Measurements from ENCODE around the gene BRWD1. TPM values are rescaled to one million over a fixed set of nuclear protein-coding genes. Genes with fewer than 3 reads are reported as not detected.

BRWD1 gene
- polyA plus RNA-seq, 3 donors: 12.1 to 16.8 (median 12.7) TPM

DNA sequence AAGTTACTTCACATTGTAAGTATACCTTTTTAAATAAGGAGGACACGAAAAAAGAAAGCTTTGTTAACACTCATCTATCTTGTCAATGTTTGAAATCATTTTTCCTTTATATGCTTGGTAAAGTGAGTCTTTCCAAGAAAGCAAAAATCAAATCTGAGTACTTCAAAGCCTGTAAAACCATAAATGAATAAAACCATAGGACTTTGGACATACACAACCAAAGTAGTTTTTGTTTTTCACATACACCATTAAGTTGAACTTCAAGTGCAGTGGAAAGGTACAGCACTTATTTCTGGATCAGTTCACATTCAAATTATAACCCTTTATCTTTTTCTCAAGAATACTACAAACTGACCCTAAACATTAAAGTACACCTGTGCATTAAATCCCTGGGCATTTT lies 120.1 kb downstream of the BRWD1 start:
- no peaks in the 10 kb centered on the region for H3K27me3 ChIP-seq (ENCODE audit: control insufficient read depth in 2 of 2, insufficient read depth in 2 of 2, low read length in 2 of 2)
- H3K4me1 ChIP-seq (ENCODE audit: control insufficient read depth in 1 of 2, insufficient read depth in 2 of 2, low read length in 2 of 2): no peaks in the 10 kb centered on the region
- TF ChIP-seq, protein P1, sequence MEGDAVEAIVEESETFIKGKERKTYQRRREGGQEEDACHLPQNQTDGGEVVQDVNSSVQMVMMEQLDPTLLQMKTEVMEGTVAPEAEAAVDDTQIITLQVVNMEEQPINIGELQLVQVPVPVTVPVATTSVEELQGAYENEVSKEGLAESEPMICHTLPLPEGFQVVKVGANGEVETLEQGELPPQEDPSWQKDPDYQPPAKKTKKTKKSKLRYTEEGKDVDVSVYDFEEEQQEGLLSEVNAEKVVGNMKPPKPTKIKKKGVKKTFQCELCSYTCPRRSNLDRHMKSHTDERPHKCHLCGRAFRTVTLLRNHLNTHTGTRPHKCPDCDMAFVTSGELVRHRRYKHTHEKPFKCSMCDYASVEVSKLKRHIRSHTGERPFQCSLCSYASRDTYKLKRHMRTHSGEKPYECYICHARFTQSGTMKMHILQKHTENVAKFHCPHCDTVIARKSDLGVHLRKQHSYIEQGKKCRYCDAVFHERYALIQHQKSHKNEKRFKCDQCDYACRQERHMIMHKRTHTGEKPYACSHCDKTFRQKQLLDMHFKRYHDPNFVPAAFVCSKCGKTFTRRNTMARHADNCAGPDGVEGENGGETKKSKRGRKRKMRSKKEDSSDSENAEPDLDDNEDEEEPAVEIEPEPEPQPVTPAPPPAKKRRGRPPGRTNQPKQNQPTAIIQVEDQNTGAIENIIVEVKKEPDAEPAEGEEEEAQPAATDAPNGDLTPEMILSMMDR (IDR thresholded peaks at IDR 0.05): no peak
- Mint-ChIP-seq H3K4me1 (peaks cover 2% of the 10 kb centered on the region), H3K4me3 (no peak overlapping the region), H3K27ac (no peak overlapping the region), H3K36me3 (peaks cover 44 to 52% of the 10 kb centered on the region in 2 donors), H3K27me3 (ENCODE audit: low read depth in 3 of 3) (no peaks in the 10 kb centered on the region), H3K9me3 (no peaks in the 10 kb centered on the region)
- DNase-seq: no peak
- no peaks in the 10 kb centered on the region for H3K9me3 ChIP-seq (replicated peaks in 1 of 2; ENCODE audit: control insufficient read depth in 1 of 2, insufficient read depth in 1 of 2, low read length in 2 of 2)
- intact Hi-C loops (cut with micrococcal nuclease): no loop called here
- H2AFZ ChIP-seq (ENCODE audit: insufficient read depth, low read depth, low read length, poor library complexity, severe bottlenecking): no peak overlapping the region
- peaks cover 2% of the 10 kb centered on the region for H4K20me1 ChIP-seq (ENCODE audit: insufficient read depth, low read length)
- no peak overlapping the region for H3K4me3 ChIP-seq (replicated peaks in 1 of 3; ENCODE audit: low read depth in 2 of 3, low read length in 3 of 3)
- no CpG with 5 or more reads among the region's 1 CpG for WGBS (ENCODE audit: insufficient coverage)
- no peak overlapping the region for H3K27ac ChIP-seq (ENCODE audit: low read depth in 1 of 2, low read length in 2 of 2)
- no peak overlapping the region for H3K4me2 ChIP-seq (replicated peaks; ENCODE audit: extremely low read depth, low read length, poor library complexity, severe bottlenecking)
- H3K36me3 ChIP-seq (replicated peaks in 1 of 2; ENCODE audit: control insufficient read depth in 1 of 2, insufficient read depth in 2 of 2, low read length in 2 of 2): peaks cover 50 to 70% of the 10 kb centered on the region in 2 donors
- H3K9ac ChIP-seq (ENCODE audit: insufficient read depth, low read length, poor library complexity, severe bottlenecking): no peak overlapping the region
- no peaks in the 10 kb centered on the region for H3K79me2 ChIP-seq (ENCODE audit: insufficient read depth, low read length)

- peaks cover 7% of the 10 kb centered on the region for H3K4me1 Mint-ChIP-seq
- no peaks in the 10 kb centered on the region for H3K9me3 ChIP-seq (replicated peaks in 1 of 2; ENCODE audit: control insufficient read depth in 1 of 2, insufficient read depth in 1 of 2, low read length in 2 of 2)
- H3K27ac Mint-ChIP-seq: no peak overlapping the region
Observed at GRCh38 chr21:39189857-39190604, 123.4 kb downstream of the BRWD1 start.

More at GRCh38 chr21:39189857-39190604, 123.4 kb downstream of the BRWD1 start:
- H2AFZ ChIP-seq (ENCODE audit: insufficient read depth, low read depth, low read length, poor library complexity, severe bottlenecking): no peak overlapping the region
- H3K4me1 ChIP-seq (ENCODE audit: control insufficient read depth in 1 of 2, insufficient read depth in 2 of 2, low read length in 2 of 2): no peaks in the 10 kb centered on the region
- H3K9ac ChIP-seq (ENCODE audit: insufficient read depth, low read length, poor library complexity, severe bottlenecking): no peak overlapping the region
- no peak overlapping the region for H3K4me2 ChIP-seq (replicated peaks; ENCODE audit: extremely low read depth, low read length, poor library complexity, severe bottlenecking)
- H3K4me3 Mint-ChIP-seq: no peak overlapping the region
- H3K27ac ChIP-seq (ENCODE audit: low read depth in 1 of 2, low read length in 2 of 2): no peak overlapping the region
- no peaks in the 10 kb centered on the region for H3K9me3 Mint-ChIP-seq
- H4K20me1 ChIP-seq (ENCODE audit: insufficient read depth, low read length): no peaks in the 10 kb centered on the region
- H3K27me3 ChIP-seq (ENCODE audit: control insufficient read depth in 2 of 2, insufficient read depth in 2 of 2, low read length in 2 of 2): no peaks in the 10 kb centered on the region
- no peaks in the 10 kb centered on the region for H3K27me3 Mint-ChIP-seq (ENCODE audit: low read depth in 3 of 3)
- peaks cover 19 to 36% of the 10 kb centered on the region in 2 donors for H3K36me3 ChIP-seq (replicated peaks in 1 of 2; ENCODE audit: control insufficient read depth in 1 of 2, insufficient read depth in 2 of 2, low read length in 2 of 2)
- no peak overlapping the region for H3K4me3 ChIP-seq (replicated peaks in 1 of 3; ENCODE audit: low read depth in 2 of 3, low read length in 3 of 3)
- intact Hi-C loops (cut with micrococcal nuclease): no loop called here
- peaks cover 17 to 20% of the 10 kb centered on the region in 2 donors for H3K36me3 Mint-ChIP-seq
- TF ChIP-seq, protein P1 (IDR thresholded peaks at IDR 0.05): no peak
- DNase-seq: no peak
- H3K79me2 ChIP-seq (ENCODE audit: insufficient read depth, low read length): no peaks in the 10 kb centered on the region

All from CD14-positive monocyte (primary cell).